CD14-positive monocyte (primary cell): ENCODE results near the gene RPTOR. TPM values are rescaled to one million over a fixed set of nuclear protein-coding genes. Genes with fewer than 3 reads are reported as not detected.

Experiments used
- DNase-seq, 3 donors: peaks; one replicate each; pipeline ENCODE4 v3.0.0-alpha.2; 2011 to 2022
- H2AFZ ChIP-seq: 2 replicates; pipeline ENCODE4 v1.6.0; 2012; ENCODE audit warnings: mild to moderate bottlenecking, low read depth, low read length, inconsistent platforms; ENCODE audit not compliant: insufficient read depth, poor library complexity, severe bottlenecking
- H3K27ac ChIP-seq, 2 donors: 1 replicate in 1 of 2; 2 replicates in 1 of 2; pipeline ENCODE4 v1.5.1; 2012 to 2013; ENCODE audit warnings: low read length in 2 of 2, control low read depth in 1 of 2, inconsistent platforms in 1 of 2, low read depth in 1 of 2, mild to moderate bottlenecking in 1 of 2
- H3K27me3 ChIP-seq, 2 donors: one replicate each; pipeline versions ENCODE4 v1.6.0 to v1.6.1; 2011 to 2013; ENCODE audit warnings: low read length in 2 of 2; ENCODE audit not compliant: control insufficient read depth in 2 of 2, insufficient read depth in 2 of 2
- H3K36me3 ChIP-seq, 2 donors: replicated peaks in 1 of 2; 1 replicate in 1 of 2; 2 replicates in 1 of 2; pipeline versions ENCODE4 v1.5.1 to v1.6.1; 2012 to 2013; ENCODE audit warnings: low read length in 2 of 2, control low read depth in 1 of 2, inconsistent platforms in 1 of 2, mild to moderate bottlenecking in 1 of 2; ENCODE audit not compliant: insufficient read depth in 2 of 2, control insufficient read depth in 1 of 2
- H3K4me1 ChIP-seq, 2 donors: 1 replicate in 1 of 2; 2 replicates in 1 of 2; pipeline versions ENCODE4 v1.5.1 to v1.6.1; 2012 to 2013; ENCODE audit warnings: low read length in 2 of 2, control low read depth in 1 of 2, inconsistent platforms in 1 of 2, mild to moderate bottlenecking in 1 of 2, moderate library complexity in 1 of 2; ENCODE audit not compliant: insufficient read depth in 2 of 2, control insufficient read depth in 1 of 2
- H3K4me2 ChIP-seq: replicated peaks from 2 replicates; pipeline ENCODE3; 2012; ENCODE audit warnings: low read length, moderate library complexity, mild to moderate bottlenecking; ENCODE audit not compliant: poor library complexity, severe bottlenecking; ENCODE audit errors: extremely low read depth
- H3K4me3 ChIP-seq, 3 experiments: fragments of 200-600 bp in 1 of 3; sonication (generic) in 1 of 3; replicated peaks in 1 of 3; 1 replicate in 2 of 3; 2 replicates in 1 of 3; pipeline ENCODE4 v1.5.1; 2011 to 2013; ENCODE audit warnings: low read length in 3 of 3, mild to moderate bottlenecking in 3 of 3, control low read depth in 2 of 3, low read depth in 2 of 3, inconsistent platforms in 1 of 3, moderate library complexity in 1 of 3
- H3K79me2 ChIP-seq: 2 replicates; pipeline ENCODE4 v1.6.0; 2012; ENCODE audit warnings: mild to moderate bottlenecking, control low read depth, inconsistent platforms, low read length, moderate library complexity; ENCODE audit not compliant: insufficient read depth
- H3K9ac ChIP-seq: 2 replicates; pipeline ENCODE4 v1.6.0; 2017; ENCODE audit warnings: low read length, mild to moderate bottlenecking; ENCODE audit not compliant: insufficient read depth, poor library complexity, severe bottlenecking
- H3K9me3 ChIP-seq, 2 donors: replicated peaks in 1 of 2; 1 replicate in 1 of 2; 2 replicates in 1 of 2; pipeline versions ENCODE4 v1.5.1 to v1.6.1; 2012 to 2013; ENCODE audit warnings: low read length in 2 of 2, control low read depth in 1 of 2; ENCODE audit not compliant: control insufficient read depth in 1 of 2, insufficient read depth in 1 of 2
- H4K20me1 ChIP-seq: 2 replicates; pipeline ENCODE4 v1.6.0; 2012; ENCODE audit warnings: mild to moderate bottlenecking, low read length, control low read depth, moderate library complexity; ENCODE audit not compliant: insufficient read depth
- H3K27ac Mint-ChIP-seq, 7 donors: one replicate each; pipeline ENCODE4 v1.8.0; 2020; ENCODE audit warnings: mild to moderate bottlenecking in 7 of 7, mixed read lengths in 7 of 7, moderate library complexity in 6 of 7, inconsistent platforms in 2 of 7
- H3K27me3 Mint-ChIP-seq, 3 donors: one replicate each; pipeline ENCODE4 v1.8.0; 2021 to 2022; ENCODE audit warnings: low read depth in 3 of 3, mild to moderate bottlenecking in 3 of 3, mixed read lengths in 3 of 3, moderate library complexity in 3 of 3, inconsistent platforms in 1 of 3
- H3K36me3 Mint-ChIP-seq, 2 donors: one replicate each; pipeline ENCODE4 v1.8.0; 2020; ENCODE audit warnings: mixed read lengths in 2 of 2, inconsistent platforms in 1 of 2, mild to moderate bottlenecking in 1 of 2
- H3K4me1 Mint-ChIP-seq: one replicate; pipeline ENCODE4 v1.8.0; 2020; ENCODE audit warnings: mild to moderate bottlenecking, mixed read lengths
- H3K4me3 Mint-ChIP-seq, 2 donors: one replicate each; pipeline ENCODE4 v1.8.0; 2020; ENCODE audit warnings: mild to moderate bottlenecking in 2 of 2, mixed read lengths in 2 of 2, moderate library complexity in 1 of 2
- H3K9me3 Mint-ChIP-seq, 7 donors: one replicate each; pipeline ENCODE4 v1.8.0; 2020 to 2022; ENCODE audit warnings: mixed read lengths in 7 of 7, mild to moderate bottlenecking in 6 of 7, moderate library complexity in 6 of 7, inconsistent platforms in 2 of 7
- CTCF ChIP-seq: fragments of 200-600 bp; IDR thresholded peaks from one replicate; pipeline ENCODE4 v1.8.0; 2022; ENCODE audit warnings: antibody characterized with exemption, mild to moderate bottlenecking
- WGBS: methylation state at CpG from one replicate; pipeline ENCODE4 v1.1.5; 2013; ENCODE audit warnings: missing lambda C conversion rate; ENCODE audit not compliant: insufficient coverage; 5-methylcytosine and 5-hydroxymethylcytosine counted together
- intact Hi-C, 2 donors: fragments of 100-400 bp; cut with micrococcal nuclease; formaldehyde crosslinking; loops; one replicate each; pipeline versions ENCODE4 v1.15.0 to v1.15.1; 2023
- polyA plus RNA-seq, 3 donors: library from polyadenylated mRNA; depleted of rRNA in 1 of 3; unstranded in 2 of 3; stranded (reverse) in 1 of 3; fragments of 300-500 nt in 2 of 3; fragments of >200 nt in 1 of 3; fragmentation: Illumina TruSeq in 2 of 3; gene quantifications; 1 replicate in 2 of 3; 2 replicates in 1 of 3; pipeline ENCODE4 v1.2.3, GENCODE V29; 2012 to 2021

Gene RPTOR
- polyA plus RNA-seq, 3 donors = 1.1 to 8.7 (median 2.6) TPM

- no peak for TF ChIP-seq CTCF
- Histone ChIP-seq H2AFZ (no peak overlapping the region), H3K4me1 (peaks cover 38 to 50% of the 10 kb centered on the region in 2 donors), H3K27me3 (peaks cover 10 to 25% of the 10 kb centered on the region in 2 donors), H3K9me3 (peaks cover 6 to 8% of the 10 kb centered on the region in 2 donors), H3K4me3 (no peak overlapping the region), H4K20me1 (no peaks in the 10 kb centered on the region), H3K79me2 (no peaks in the 10 kb centered on the region), H3K27ac (no peak overlapping the region), H3K9ac (no peak overlapping the region), H3K4me2 (no peak overlapping the region), H3K36me3 (no peaks in the 10 kb centered on the region)
- 94% methylated on average over 11 of the region's 11 CpGs for WGBS
- Mint-ChIP-seq H3K4me3 (no peak overlapping the region), H3K4me1 (peaks cover 50% of the 10 kb centered on the region), H3K9me3 (peaks cover 9 to 33% (median 20%) of the 10 kb centered on the region in 7 donors), H3K27ac (no peak overlapping the region), H3K36me3 (peaks cover 0 to 7% of the 10 kb centered on the region in 2 donors), H3K27me3 (peaks cover 30 to 33% (median 33%) of the 10 kb centered on the region in 3 donors)
- no peak for DNase-seq
- intact Hi-C loops = no loop called here
Measured at GRCh38 chr17:81008140-81008539, 463.5 kb downstream of the RPTOR start.

- 78% methylated on average over 10 of the region's 14 CpGs for WGBS
Measured at GRCh38 chr17:81009136-81009535, 464.5 kb downstream of the RPTOR start.

More at GRCh38 chr17:81009136-81009535, 464.5 kb downstream of the RPTOR start:
- Mint-ChIP-seq H3K27ac (peak overlapping the region in 5 of 7 donors; percentile 36 to 84 (median 72)), H3K4me3 (peak overlapping the region; percentile 67 to 73), H3K36me3 (peaks cover 0 to 7% of the 10 kb centered on the region in 2 donors), H3K9me3 (peaks cover 9 to 27% (median 18%) of the 10 kb centered on the region in 7 donors), H3K4me1 (peaks cover 43% of the 10 kb centered on the region), H3K27me3 (peaks cover 24 to 26% (median 25%) of the 10 kb centered on the region in 3 donors)
- H3K79me2 ChIP-seq = no peaks in the 10 kb centered on the region
- H3K4me1 ChIP-seq = peaks cover 32 to 45% of the 10 kb centered on the region in 2 donors
- H2AFZ ChIP-seq = peak overlapping the region; percentile 78
- TF ChIP-seq CTCF = no peak
- peaks cover 8 to 16% of the 10 kb centered on the region in 2 donors for H3K27me3 ChIP-seq
- peak in 2 of 3 donors; percentile 23 to 46 for DNase-seq
- H4K20me1 ChIP-seq = no peaks in the 10 kb centered on the region
- peak overlapping the region; percentile 21 for H3K9ac ChIP-seq
- peak overlapping the region; percentile 75 for H3K4me2 ChIP-seq
- peaks cover 6 to 8% of the 10 kb centered on the region in 2 donors for H3K9me3 ChIP-seq
- intact Hi-C loops = no loop called here
- no peaks in the 10 kb centered on the region for H3K36me3 ChIP-seq
- peak overlapping the region in 1 of 3 experiments; percentile 63 for H3K4me3 ChIP-seq
- H3K27ac ChIP-seq = peak overlapping the region; percentile 69 to 74
